Frontal cortex (tissue), 4 donors: ENCODE measurements around the gene HOXB4. TPM values are rescaled to one million over a fixed set of nuclear protein-coding genes. Genes with fewer than 3 reads are reported as not detected.

Experiments
- DNase-seq, 2 donors: peaks; one replicate each; pipeline ENCODE4 v3.0.0; 2012; ENCODE audit warnings: low spot score in 2 of 2
- FAIRE-seq: peaks from 2 replicates; lab custom pipeline; 2012; peaks lifted over from hg19 to GRCh38; lab: Jason Lieb, UNC
- total RNA-seq: library from RNA; depleted of rRNA; stranded (reverse); fragments of >200 nt; gene quantifications from one replicate; pipeline ENCODE4 v1.2.3, GENCODE V29; 2014
- donor health status: control.
- donor health status: control.
- donor health status: control.

Gene HOXB4
- total RNA-seq, 1 donor from 2014 or later, result not detected

DNA sequence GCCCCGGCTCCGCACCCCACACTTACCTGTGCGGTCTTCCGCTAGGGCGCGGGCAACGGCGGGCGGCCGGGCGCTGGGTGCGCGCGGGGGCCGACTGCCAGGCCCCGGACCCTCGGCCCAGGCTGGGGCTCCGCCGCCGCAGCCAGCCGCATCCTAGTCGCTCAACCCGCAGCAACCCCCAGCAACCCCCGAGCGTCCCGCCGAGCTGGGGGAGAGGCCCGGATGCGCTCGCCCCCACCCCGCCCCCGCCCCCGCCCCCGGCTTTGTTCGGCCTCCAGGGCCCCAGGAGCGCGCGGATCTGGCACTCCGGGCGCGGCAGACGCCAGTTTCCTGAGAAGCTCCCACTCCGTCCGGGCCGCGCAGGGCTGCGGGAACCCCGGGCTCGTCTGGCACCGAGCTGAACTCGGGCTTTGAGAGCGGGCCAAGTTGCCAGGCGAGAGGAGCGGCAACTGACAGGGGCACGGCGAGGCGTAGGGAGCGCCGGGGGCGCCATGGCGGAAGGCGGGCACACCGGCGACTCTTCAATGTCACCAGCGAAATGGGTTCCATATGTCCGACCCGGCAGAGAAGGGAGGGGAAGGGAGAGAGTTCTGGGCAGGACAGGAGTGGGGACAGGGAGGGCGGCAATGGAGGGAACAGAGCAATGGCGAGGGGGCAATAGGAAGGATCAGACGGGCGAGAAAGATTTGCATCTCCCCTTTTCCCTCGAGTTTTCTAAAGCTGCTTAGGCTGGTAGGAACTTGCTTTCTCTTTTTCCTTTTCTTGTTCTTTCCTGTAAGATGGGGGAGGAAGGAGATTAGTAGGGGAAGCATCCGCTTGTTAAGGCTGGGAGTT, 13.7 kb downstream of the HOXB4 start:
- DNase-seq (no peak), FAIRE-seq (no peak)

DNA sequence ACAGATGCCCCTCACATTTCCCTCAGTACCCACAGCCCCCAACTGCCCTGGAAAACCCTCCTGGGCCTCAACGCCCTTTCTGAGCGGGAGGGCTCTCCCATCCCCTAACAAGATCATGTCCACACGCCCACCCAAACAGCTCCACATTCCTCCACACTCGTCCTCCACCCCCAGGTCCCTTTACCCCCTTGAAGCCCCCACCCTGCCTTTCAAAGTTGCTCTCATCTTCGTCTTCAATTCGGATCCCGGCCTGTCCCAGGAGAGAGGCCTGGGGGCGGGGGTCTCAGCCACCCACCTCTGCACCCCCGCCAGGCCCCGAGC, 14.3 kb downstream of the HOXB4 start:
- FAIRE-seq, result no peak
- DNase-seq, result no peak

DNA sequence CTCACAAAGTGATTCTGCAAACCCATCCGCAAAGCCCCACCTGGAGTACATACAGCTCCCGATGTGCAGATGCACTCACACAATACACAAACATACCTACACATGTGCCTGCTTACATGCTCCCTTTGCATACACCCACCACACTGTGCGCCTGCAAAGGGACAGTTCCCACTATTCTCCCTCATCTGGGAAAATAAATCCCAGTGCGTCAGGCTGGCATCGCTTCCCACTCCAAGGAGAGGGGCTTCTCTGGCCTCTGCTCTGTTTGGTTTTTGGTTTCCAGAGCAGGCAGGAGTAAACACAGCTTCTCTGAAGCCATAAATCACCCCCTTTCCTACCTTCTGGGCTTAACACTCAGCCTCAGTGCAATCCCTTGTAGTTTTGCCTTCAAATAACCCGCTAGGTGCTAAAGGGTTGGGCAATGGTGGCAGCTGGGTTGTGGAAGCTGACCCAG, 14.7 kb downstream of the HOXB4 start:
- FAIRE-seq (no peak), DNase-seq (no peak)

DNA sequence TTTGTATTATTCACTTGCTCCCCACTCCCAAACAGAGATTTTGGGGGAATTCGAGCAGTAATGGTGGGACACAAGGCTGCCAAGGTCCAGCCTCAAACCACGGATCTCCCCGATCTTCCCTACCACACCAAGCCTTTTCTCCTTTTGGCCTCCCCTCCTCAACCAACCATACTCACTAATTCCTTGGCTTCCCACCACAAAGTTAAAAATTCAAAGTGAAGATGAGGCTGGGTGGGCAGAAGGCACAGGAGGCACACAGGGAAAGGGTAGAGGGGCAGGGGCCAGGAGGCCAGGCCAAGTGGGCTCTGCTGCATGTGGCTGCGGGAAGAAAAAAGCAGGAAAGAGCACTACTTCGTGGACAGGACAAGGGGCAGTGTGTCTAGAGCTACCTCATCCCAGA, 15.2 kb downstream of the HOXB4 start:
- FAIRE-seq (no peak), DNase-seq (no peak)

DNA sequence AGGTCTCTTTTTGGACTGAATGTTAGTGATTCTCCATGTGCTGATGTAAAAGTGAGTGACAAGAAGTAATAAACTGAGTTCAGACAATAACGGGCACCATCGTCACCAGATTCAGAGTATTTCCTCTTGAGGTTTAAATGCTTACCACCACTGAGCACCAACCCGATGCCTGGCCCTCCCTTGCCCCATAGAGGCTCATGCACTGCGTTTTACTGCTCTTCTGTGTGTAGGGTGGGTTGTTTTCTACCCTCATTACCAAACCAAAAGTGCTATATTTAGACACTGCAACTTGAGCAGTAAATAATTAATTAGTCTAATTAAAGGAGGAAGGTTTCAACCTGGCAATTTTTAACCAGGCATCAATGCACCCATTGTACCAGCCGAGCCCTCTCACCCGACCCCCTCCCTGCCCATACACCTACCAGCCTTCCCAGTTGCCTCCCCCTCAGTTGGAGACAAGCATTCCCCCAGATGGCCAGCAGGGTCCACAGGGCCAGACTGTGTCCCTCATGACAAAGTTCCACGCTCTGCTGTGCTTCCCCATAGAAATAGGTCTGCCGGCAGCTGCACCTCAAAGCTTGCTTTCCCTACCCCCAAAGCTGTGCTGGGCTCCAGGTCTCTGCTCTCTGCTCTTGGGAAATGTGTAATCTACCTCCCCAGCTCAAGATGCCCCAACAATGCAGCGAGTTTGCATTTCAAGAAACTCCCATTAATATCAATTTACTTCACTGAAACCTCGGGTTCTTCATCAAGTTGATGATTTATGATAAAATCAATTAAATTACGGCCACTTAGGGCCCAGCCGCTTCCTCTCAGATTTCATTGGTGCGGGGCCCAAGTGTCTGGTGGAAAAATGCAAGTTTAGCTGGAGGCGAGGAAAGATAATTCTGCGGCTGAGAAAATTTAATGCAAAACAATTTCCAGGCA, 16.0 kb downstream of the HOXB4 start:
- DNase-seq (no peak), FAIRE-seq (no peak)

DNA sequence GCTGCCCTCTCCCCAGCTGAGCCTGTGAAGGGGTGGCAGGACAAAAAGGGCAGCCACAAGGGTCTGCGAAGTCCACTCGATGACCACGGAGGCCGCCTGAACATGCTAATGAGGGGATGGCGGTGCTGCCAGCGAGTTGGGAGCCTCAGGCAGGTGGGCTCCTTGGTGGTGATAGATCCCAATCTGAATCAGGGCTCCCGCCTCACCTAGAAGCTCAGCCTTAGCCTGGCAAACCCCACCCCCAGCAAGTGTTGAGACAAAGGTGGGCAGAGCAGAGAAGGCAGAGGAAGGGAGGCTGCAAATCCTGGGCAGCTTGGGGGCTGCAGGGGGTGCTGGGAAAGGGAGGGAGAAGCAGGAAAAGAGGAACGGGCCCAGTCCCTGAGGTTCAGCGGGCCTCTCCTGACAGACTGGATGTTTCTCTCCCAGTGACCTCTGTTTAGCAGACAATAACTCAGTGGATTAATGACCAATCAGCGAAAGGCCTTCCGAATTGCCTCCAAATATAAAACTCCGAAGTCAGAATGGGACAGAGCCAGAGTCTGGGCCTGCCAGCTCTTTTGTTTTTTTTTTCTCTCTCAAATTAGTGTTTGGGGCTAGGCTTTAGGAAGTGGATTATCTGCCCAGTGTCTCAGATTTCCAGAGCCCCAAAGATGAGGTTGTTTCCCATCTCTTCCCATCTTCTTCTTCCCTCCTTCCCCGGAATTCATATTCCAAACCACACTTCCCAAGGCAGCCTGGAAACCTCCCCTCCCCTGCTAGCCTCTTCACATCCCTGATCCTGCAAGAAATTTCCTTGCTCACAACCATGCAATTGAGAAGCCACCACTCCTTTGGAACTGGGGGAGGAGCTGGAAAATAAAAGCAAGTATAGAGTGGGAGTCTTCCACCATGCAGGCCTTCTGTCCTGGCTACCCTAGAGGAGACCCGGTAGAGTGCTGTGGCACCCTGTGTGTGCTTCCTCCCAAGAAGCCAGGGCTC, 18.0 kb downstream of the HOXB4 start:
- DNase-seq, result no peak
- no peak for FAIRE-seq

DNA sequence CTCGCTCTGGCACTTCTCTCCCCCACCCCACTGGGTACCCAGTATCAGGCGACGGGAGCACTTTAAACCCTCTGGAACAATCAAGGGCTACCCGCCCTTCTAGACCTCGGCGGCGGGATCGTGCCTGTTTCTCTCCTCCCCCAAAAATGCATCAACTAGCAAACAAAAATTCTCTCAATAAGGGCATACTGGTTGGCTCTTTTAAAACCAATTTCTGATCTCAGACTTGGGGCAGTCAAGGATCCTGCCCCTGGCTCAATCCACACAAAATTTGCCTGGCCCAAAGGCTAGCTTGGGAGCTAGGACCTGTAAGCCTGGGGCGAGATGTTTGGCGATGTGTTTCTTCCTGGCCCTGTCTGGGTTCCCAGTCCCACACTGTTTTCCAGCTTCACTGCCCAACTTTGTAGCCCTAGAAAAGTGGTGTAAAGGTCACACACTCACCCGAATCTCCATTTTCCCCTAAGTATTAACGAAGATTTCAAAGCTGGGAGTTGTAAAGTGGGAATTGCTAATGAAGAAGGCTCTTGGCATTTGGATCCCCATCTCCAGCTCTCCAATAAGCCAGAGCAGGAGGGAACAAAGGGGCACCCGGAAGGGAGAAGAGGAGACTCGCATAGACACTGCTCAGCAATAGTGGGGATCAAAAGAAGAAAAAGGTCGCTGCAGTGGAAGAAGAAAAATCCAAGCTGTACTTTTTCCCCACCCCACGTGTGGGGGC, 18.9 kb downstream of the HOXB4 start:
- DNase-seq (no peak), FAIRE-seq (no peak)

DNA sequence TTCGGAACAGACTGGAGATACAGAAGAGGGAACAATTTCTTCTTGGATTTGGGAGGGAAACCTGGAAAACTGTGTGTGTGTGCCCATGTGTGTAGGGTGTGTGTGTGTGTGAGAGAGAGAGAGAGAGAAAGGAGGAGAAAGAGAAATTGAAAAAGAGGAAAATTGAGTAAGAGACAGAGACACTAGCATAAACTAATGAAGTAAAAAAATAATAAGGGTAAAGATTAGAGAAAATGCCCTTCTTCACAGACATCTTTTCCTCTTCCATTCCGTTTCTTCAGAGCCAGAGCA, 19.4 kb downstream of the HOXB4 start:
- no peak for DNase-seq
- no peak for FAIRE-seq

DNA sequence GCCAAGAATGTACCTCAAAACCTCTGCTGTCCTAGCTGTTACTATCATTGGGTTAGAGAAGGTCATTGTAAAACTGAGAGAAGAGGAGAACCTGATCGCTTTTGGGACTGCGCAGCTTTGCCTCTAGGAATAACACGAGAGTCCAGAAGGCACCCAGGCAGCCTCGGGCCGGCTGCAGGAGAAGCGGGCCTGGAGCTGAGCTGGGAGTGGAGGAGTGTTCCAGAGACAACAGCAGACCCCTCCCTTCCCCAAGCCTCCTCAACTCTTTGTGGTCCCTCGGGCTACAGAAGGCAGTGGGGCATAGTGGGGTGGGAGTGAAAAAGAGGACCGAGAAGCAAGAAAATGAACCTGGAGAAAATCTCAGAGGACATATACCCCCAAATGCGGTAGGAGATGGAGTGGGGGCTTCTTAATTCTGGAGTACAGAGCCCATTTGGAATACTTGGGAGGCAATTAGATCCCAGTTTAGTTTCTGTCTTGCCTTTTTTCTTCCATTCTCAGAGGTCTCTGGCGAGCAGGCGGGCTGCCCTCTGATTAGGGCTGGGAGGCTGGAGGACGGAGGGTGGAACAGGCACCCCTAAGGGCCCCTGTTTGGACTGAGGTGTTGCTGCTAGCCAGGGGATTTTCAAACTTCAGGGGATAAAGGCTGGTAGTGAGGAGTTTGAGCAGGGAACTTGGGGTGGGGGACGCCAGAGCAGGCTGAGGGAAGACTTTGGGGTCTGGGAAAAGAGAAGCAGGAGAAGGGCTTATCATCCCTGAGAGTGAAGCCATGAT, 19.9 kb downstream of the HOXB4 start:
- FAIRE-seq, result no peak

DNA sequence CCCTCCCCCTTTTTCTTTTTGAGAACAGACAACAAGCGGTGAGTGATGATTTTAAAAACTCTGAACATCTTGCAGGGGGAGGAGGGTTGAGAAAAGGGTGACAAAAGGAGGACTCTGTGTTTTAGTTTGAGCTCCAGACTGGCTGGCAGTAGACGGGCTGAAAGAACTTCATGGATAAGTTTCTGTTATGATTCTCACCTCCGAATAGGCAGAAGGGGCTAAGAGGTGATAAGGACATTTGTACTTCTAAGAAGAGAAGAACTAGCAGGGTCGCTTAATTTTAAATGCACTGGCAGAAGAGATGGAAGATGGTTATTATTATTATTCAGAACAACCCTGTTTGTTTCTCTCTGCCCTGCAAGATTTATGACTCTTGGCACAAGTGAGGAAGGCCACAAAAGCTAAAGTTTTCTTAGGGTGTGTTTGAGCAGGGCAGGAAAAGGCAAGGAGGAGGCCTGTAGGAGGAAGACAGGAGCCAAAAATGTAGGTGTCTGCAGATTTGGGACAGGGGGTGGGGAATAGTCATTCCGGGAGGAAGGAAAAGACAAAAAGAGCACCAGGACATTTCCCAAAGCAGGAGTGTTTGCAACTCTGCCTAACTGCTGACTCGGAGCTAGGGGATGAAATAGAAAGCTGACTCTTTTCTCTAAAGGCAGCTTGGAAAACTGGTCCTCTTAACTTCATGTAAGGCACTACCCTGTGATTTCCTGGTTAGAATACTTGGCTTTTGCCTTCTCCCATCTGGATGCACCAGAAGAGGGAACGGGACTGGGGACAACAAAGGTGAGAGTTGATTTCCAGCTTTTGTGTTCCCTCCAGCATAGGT, 21.4 kb downstream of the HOXB4 start:
- FAIRE-seq, result no peak
- no peak for DNase-seq

More for the DNA sequence above, 19.9 kb downstream of the HOXB4 start:
- no peak for DNase-seq

DNA sequence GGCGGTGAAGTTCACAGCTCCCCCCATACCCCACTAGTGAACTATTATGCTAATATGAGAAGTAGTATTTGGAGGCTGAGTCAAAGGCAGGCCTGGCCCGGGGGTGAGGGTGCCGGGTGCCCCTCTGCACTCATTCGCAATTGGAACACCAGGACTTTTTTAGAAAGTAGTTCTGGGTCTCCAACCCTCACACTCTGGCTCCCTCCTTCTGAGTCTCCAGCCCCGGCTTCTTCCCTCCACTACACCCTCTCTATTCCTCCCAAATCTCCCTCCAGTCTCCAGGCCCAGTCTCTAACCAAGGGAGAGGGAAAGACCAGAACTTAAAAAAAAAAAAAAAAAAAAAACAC, 21.9 kb downstream of the HOXB4 start:
- DNase-seq, result no peak
- no peak for FAIRE-seq

DNA sequence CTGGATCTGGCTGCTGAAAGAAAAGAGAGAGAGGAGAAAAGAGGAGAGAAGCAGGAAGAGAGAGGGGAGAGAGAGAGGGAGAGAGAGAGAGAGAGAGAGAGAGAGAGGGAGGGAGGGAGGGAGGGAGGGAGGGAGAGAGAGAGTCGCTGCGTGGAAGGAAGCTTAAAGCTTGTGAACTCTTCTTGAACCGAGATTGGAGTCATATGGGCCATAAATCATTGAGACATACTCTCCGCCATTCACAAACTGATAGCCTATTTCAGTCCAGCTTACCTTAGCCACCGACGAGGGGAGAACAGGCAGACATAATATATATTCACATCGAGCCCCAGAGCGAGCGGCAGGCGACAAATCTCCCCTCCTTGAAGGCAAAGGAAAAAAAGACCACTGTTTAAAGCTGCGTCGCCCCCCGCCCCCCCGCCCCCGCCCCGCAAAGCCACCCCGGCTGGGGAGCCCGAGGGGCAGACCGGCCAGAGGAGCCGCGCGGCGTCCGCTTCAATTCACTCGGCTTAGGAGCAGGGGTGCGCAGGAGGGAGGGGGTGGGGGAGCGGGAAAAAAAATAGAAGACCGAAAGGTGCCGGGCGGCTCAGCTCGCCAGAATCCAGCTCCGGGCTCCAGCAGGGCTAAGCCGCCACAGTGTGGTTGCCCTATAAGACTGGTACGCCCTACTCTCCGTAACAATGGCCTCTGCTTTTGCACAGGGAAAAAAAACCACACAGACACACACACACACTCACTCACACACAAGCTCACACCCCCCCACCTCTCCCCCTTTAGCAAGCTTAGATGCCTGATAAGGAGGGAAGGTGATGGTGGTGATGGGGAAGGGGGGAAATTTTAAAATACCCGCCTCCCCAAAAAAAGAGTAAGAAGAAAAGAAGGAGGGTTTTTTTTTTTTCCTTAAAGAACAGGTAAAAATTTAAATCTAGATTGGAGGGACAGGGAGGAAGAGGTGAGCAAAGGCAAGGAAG, 22.6 kb downstream of the HOXB4 start:
- DNase-seq (no peak), FAIRE-seq (no peak)

DNA sequence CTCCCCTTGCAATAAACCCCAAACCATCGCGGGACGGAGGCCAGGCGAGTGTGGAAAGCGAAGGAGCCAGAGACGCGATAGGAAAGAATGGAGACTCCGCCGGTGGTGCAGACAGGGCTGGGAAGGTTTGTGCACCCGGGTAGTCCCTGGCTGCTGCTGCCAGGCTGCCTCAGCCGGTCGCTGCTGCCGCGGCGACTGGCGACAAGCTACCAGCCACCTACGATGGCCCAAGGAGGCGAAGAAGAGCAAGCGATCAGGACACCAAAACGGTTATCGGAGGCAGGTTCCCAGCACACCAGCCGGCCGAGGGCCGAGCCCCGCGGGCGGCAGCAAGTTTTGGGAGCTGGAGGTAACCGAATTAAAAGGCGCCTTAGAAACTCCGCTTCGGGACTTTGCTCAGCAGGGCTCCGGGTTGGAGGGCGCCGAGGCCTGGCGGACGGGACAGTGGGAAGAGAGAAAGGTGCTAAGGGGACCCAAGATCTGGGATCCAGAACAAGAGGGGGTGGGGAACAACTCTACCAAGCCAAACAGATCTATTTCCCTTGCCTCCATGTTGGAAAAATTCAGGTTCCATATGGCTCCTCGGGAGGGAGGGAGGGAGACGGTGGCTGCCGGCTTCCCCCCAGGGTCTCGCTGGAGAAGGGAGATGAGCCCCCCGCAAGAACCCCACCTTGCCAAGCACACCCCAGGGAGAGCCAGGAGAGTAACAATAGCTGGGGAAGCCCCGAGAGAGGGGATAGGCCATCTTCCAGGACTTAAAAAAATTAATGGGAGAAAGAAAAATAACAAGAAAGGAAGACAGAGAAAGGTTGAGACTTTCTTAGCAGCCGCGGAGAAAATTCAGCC, 23.5 kb downstream of the HOXB4 start:
- FAIRE-seq, result no peak
- no peak for DNase-seq

DNA sequence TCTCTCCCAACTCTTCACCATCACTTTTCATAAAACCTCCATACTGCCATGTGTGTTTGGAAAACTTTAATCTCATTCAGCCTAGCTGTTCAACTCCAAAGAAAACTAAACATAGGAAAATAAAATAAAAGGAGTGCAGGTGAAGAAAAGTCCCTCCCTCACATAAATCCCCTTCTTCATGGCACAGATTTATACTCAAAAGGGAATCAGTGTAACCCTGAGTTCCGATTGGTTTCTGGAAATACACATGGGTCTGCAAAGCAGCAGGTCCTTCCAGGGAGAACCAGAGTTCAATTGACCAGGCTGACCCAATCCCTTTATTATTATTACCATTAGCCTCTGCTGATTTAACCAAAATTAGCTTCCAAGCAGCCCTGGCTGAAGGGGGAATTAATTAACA, 24.3 kb downstream of the HOXB4 start:
- DNase-seq, result no peak
- FAIRE-seq, result no peak

DNA sequence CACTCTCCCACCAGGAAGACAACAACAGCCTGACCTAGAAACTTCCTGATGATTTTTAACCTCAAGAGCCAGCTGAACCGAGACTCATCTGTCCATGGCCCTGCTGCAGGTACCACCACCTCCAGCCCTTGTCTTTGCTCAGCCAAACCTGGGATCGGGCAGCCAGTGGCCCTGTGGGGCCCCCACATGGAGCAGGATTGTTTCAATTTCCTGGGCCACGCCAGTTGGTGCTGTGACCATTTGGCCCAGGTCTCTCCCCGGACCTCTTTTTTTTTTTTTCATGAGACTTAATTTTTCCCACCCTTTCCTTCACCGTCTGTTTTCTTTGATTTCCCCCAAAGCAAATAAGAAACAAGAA, 25.0 kb downstream of the HOXB4 start:
- FAIRE-seq, result no peak
- DNase-seq, result no peak
